Erythroblast (primary cell): ENCODE data around the gene CDT1.

Source experiments
- GATA1 ChIP-seq: IDR thresholded peaks from 2 replicates; pipeline ENCODE4 v1.6.1; 2011; ENCODE audit warnings: low read depth, mild to moderate bottlenecking, control low read depth, low read length, moderate library complexity
- POLR2A ChIP-seq: IDR thresholded peaks from 2 replicates; pipeline ENCODE4 v1.6.1; 2011; ENCODE audit warnings: mild to moderate bottlenecking, low read length

DNA sequence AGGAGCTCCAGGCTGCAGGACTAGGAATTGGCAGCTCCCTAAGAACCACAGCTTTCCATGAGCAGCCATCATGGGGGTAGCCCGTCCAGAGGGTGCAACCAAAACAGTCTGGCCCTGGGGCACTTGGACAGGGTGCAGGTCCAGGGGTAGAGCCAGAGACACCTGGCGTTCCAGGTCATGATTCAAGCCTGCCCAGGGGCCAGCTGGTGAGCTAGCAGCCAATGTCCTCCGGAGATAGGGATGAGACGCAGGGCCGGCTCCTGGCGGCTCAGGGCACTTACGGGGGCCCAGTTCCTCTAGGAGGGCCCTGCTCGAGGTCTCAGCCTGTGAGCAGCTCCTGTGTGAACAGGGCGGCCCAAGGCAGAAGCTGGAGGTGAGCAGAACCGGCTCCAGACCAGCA is 40.6 kb upstream of the CDT1 start:
- TF ChIP-seq POLR2A (no peak), GATA1 (no peak)
